ENCODE measurements around the gene PSD. TPM values are rescaled to one million over a fixed set of nuclear protein-coding genes. Genes with fewer than 3 reads are reported as not detected.

PSD gene
- total and polyA plus RNA-seq, 7 donors = 0.15 to 1.7 (median 0.51) TPM; not detected in 1

- H3K27me3 ChIP-seq (ENCODE audit: insufficient read depth in 3 of 3, low read length in 2 of 3) = no peaks in the 10 kb centered on the region
- DNase-seq = no peak
- WGBS, 3 donors = 79 to 84% (median 83%) methylated on average over 10 of the region's 10 CpGs
- H3K36me3 ChIP-seq (ENCODE audit: insufficient read depth in 1 of 2, low read depth in 1 of 2) = no peaks in the 10 kb centered on the region
- intact Hi-C loops (cut with DNase I) = no loop called here
- no peaks in the 10 kb centered on the region for H3K9me3 ChIP-seq
- TF ChIP-seq, protein P1, sequence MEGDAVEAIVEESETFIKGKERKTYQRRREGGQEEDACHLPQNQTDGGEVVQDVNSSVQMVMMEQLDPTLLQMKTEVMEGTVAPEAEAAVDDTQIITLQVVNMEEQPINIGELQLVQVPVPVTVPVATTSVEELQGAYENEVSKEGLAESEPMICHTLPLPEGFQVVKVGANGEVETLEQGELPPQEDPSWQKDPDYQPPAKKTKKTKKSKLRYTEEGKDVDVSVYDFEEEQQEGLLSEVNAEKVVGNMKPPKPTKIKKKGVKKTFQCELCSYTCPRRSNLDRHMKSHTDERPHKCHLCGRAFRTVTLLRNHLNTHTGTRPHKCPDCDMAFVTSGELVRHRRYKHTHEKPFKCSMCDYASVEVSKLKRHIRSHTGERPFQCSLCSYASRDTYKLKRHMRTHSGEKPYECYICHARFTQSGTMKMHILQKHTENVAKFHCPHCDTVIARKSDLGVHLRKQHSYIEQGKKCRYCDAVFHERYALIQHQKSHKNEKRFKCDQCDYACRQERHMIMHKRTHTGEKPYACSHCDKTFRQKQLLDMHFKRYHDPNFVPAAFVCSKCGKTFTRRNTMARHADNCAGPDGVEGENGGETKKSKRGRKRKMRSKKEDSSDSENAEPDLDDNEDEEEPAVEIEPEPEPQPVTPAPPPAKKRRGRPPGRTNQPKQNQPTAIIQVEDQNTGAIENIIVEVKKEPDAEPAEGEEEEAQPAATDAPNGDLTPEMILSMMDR (IDR thresholded peaks at IDR 0.05) = no peak
- H3K27ac ChIP-seq = no peak overlapping the region
- peaks cover 16% of the 10 kb centered on the region for H3K4me1 ChIP-seq
- no peak overlapping the region for H3K4me3 ChIP-seq
- no peak for ATAC-seq
Observed at GRCh38 chr10:102463983-102464382, 45.4 kb upstream of the PSD start.

- H3K4me1 ChIP-seq = peaks cover 16% of the 10 kb centered on the region
- TF ChIP-seq, protein P1 (IDR thresholded peaks at IDR 0.05) = no peak
- 63 to 73% (median 69%) methylated on average over 6 of the region's 6 CpGs for WGBS, 3 donors
- H3K36me3 ChIP-seq (ENCODE audit: insufficient read depth in 1 of 2, low read depth in 1 of 2) = no peaks in the 10 kb centered on the region
- no peak for DNase-seq
- H3K27me3 ChIP-seq (ENCODE audit: insufficient read depth in 3 of 3, low read length in 2 of 3) = no peaks in the 10 kb centered on the region
- intact Hi-C loops (cut with DNase I) = no loop called here
- no peak overlapping the region for H3K4me3 ChIP-seq
- peak in 1 of 4 donors; percentile 9 for ATAC-seq
- no peaks in the 10 kb centered on the region for H3K9me3 ChIP-seq
- H3K27ac ChIP-seq = no peak overlapping the region
Observed at GRCh38 chr10:102462512-102463054, 44.0 kb upstream of the PSD start.

DNA sequence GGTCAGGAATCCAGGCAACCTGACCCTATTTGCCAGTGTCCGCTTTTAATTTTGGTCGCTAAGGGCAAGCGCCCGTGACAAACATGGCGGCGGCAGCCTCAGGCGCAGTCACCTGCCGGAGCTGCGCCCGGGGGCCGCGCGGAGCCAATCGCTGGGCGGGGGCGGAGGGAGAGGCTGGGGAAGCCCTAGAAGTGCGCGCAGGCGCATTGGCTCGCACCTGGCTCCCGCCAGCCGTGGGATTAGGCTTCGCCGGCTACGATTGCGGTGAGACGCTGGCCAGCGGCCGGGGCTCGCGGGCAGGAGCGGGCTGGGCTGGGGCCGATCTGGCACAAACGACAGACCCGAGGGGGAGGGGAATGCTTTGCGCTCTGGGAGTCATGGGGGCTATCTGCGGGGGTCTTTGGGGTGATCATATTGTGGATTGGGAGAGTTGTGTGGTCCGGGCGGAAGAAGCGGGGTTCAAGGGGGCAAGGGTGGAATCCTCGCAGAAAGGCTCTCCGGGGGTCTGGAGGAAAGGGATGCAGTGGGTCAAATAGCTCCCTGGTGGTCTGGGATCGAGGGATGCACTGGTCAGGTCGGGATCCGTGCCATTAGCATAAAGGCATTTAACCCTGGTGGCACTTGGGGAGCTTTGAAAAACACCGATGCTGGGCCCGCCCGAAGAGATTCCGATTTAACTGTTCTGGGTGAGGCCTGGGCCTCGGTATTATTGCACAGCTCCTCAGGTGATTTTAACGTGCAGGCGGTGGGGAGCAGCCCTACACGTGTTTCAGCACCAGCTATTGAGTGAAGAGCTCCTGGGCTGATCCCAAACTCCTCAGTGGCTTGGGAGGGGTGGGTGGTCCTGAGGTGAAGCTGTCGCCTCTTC, 42.8 kb upstream of the PSD start:
- 6 to 7% (median 6%) methylated on average over 41 to 54 of the region's 54 CpGs for WGBS, 3 donors

DNA sequence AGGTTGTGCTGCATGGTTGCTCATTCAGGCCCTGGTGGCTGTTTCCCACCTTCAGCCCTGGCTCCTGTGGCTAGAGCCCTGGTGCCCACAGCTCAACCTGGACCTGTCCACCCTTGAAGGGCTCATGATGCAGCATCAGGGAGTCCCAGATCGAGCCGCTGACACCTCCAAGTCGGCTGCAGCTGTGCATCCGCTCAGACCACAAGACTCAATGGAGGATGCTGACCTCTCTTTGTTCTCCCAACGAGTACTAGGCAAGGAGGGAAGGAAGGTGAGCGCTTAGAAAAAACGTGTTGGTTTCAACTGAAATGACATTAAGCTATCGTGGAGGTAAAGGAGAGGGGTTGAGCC, 42.2 kb upstream of the PSD start:
- H3K27me3 ChIP-seq (ENCODE audit: insufficient read depth in 3 of 3, low read length in 2 of 3) = no peaks in the 10 kb centered on the region
- no peak for DNase-seq
- H3K4me1 ChIP-seq = peaks cover 16% of the 10 kb centered on the region
- intact Hi-C loops (cut with DNase I) = no loop called here
- H3K27ac ChIP-seq = peak overlapping the region; percentile 1
- no peaks in the 10 kb centered on the region for H3K9me3 ChIP-seq
- H3K4me3 ChIP-seq = peak overlapping the region; percentile 67
- 19 to 27% (median 23%) methylated on average over 8 of the region's 8 CpGs for WGBS, 3 donors
- TF ChIP-seq, protein P1 (IDR thresholded peaks at IDR 0.05) = no peak
- no peaks in the 10 kb centered on the region for H3K36me3 ChIP-seq (ENCODE audit: insufficient read depth in 1 of 2, low read depth in 1 of 2)
- ATAC-seq = peak; percentile 1 to 39 (median 13)

More for the DNA sequence above, 42.8 kb upstream of the PSD start:
- ATAC-seq (peak; percentile 98 to 99 (median 98)), DNase-seq (peak; percentile 91 to 97)
- TF ChIP-seq, protein P1 (IDR thresholded peaks at IDR 0.05) = no peak
- Histone ChIP-seq H3K27ac (peak overlapping the region; percentile 1), H3K36me3 (ENCODE audit: insufficient read depth in 1 of 2, low read depth in 1 of 2) (no peaks in the 10 kb centered on the region), H3K27me3 (ENCODE audit: insufficient read depth in 3 of 3, low read length in 2 of 3) (no peaks in the 10 kb centered on the region), H3K4me1 (peaks cover 16% of the 10 kb centered on the region), H3K4me3 (peak overlapping the region; percentile 67), H3K9me3 (no peaks in the 10 kb centered on the region)
- intact Hi-C loops (cut with DNase I) = no loop called here
